ENCODE data around the gene ASTN2.
A peak's percentile ranks its signal among the peaks of the same experiment; 100 is the strongest.

ASTN2 gene

GRCh38 chr9:116572095-116572748, 842.6 kb downstream of the ASTN2 start:
- H3K4me2 ChIP-seq (ENCODE audit: low read depth, low read length) = no peak overlapping the region
- no peaks in the 10 kb centered on the region for H3K36me3 ChIP-seq (replicated peaks; ENCODE audit: insufficient read depth, low read length)
- no peaks in the 10 kb centered on the region for H3K9me3 ChIP-seq (replicated peaks; ENCODE audit: insufficient read depth, low read length)
- H3K27ac ChIP-seq (ENCODE audit: low read length) = no peak overlapping the region
- TF ChIP-seq CTCF (IDR thresholded peaks at IDR 0.05; ENCODE audit: low read length) (peak; percentile 79), EZH2 (optimal IDR thresholded peaks at IDR 0.05; ENCODE audit: low read depth, low read length) (no peak)
- no peak overlapping the region for H2AFZ ChIP-seq (ENCODE audit: low read length)
- no peaks in the 10 kb centered on the region for H3K79me2 ChIP-seq (ENCODE audit: low read length)
- H3K9me2 ChIP-seq (replicated peaks; ENCODE audit: insufficient read depth, low read length) = no peaks in the 10 kb centered on the region
- no peak overlapping the region for H3K4me3 ChIP-seq (ENCODE audit: low read length)
- no peaks in the 10 kb centered on the region for H3K27me3 ChIP-seq (replicated peaks; ENCODE audit: insufficient read depth, low read length)
- H3K4me1 ChIP-seq (ENCODE audit: low read length) = no peaks in the 10 kb centered on the region
- no peaks in the 10 kb centered on the region for H4K20me1 ChIP-seq (ENCODE audit: insufficient read depth, low read length)
- H3F3A ChIP-seq (ENCODE audit: insufficient read depth, low read length) = no peaks in the 10 kb centered on the region
- no peak overlapping the region for H3K9ac ChIP-seq (ENCODE audit: low read length)
- DNase-seq = peak; percentile 21

DNA sequence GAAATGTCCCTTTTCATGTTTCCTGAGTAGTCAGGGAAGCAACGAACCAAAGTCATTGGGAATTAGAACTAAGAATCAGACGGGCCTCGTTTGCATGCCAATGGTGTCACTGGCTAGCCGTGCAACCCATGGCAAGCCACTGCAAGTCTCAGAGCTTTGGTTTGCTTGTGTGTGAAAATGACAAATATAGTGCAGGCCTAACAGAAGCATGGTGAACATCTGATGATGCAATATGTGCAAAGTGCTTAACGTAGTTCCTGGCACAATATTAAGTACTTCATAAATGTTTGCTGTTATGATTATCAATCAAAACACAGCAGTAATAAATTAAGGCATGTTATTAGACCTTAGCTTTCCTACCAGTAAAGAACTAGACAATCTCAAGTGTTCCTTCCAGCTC, 845.7 kb downstream of the ASTN2 start:
- DNase-seq = no peak

DNA sequence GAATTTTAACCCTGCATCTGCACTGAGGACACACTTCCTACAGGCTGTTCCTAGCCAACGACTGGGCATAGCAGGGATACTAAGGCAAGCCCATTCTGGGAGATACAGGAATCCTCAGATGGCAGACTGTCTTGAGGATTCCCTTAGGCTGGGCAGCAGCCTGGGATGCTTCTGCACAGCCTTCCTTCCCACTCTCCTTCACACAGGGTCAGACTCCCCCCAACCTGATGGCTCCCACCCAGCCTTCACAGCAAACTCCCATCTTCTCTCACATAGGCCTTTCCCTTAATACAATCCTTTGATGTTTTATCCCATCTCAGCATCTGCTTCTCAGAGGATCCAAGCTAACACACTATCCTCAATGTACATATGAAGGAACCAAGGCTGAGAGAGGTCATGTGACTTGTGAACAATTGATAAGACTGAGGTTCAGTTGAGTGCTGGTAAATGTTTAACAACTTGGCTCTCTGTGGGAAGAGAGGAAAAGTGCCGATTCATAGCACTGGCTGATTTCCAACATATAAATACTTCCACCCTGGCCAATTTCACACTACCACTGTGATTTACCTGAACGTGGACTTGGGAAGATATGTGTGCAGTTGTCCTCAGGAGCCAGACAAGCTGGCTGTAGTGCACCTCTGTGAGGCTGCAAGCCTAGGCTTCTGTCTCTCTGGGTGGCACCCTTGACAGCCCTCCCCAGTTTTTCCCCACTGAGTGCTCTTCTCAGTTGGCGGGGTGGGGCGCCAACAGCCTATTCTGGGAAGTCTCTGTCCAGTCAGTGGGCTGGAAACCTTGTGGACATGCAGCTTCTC, 848.0 kb downstream of the ASTN2 start:
- no peak overlapping the region for H2AFZ ChIP-seq (ENCODE audit: low read length)
- no peak for TF ChIP-seq EZH2phosphoT487 (IDR thresholded peaks at IDR 0.05; ENCODE audit: low read length)
- TF ChIP-seq EZH2 (optimal IDR thresholded peaks at IDR 0.05; ENCODE audit: low read depth, low read length) = no peak
- TF ChIP-seq CTCF (IDR thresholded peaks at IDR 0.05; ENCODE audit: low read length) = no peak
- no peak for DNase-seq
- no peak overlapping the region for H3K4me3 ChIP-seq (ENCODE audit: low read length)
- no peaks in the 10 kb centered on the region for H4K20me1 ChIP-seq (ENCODE audit: insufficient read depth, low read length)
- H3K36me3 ChIP-seq (replicated peaks; ENCODE audit: insufficient read depth, low read length) = no peaks in the 10 kb centered on the region
- no peaks in the 10 kb centered on the region for H3F3A ChIP-seq (ENCODE audit: insufficient read depth, low read length)
- H3K9me3 ChIP-seq (replicated peaks; ENCODE audit: insufficient read depth, low read length) = no peaks in the 10 kb centered on the region
- H3K79me2 ChIP-seq (ENCODE audit: low read length) = no peaks in the 10 kb centered on the region
- no peak overlapping the region for H3K4me2 ChIP-seq (ENCODE audit: low read depth, low read length)
- H3K9me2 ChIP-seq (replicated peaks; ENCODE audit: insufficient read depth, low read length) = no peaks in the 10 kb centered on the region
- no peaks in the 10 kb centered on the region for H3K4me1 ChIP-seq (ENCODE audit: low read length)
- H3K27me3 ChIP-seq (replicated peaks; ENCODE audit: insufficient read depth, low read length) = no peaks in the 10 kb centered on the region
- no peak overlapping the region for H3K9ac ChIP-seq (ENCODE audit: low read length)
- H3K27ac ChIP-seq (ENCODE audit: low read length) = no peak overlapping the region

More for the DNA sequence above, 845.7 kb downstream of the ASTN2 start:
- H3K4me2 ChIP-seq (ENCODE audit: low read depth, low read length) = no peak overlapping the region
- H3F3A ChIP-seq (ENCODE audit: insufficient read depth, low read length) = no peaks in the 10 kb centered on the region
- no peaks in the 10 kb centered on the region for H3K4me1 ChIP-seq (ENCODE audit: low read length)
- no peak for TF ChIP-seq EZH2phosphoT487 (IDR thresholded peaks at IDR 0.05; ENCODE audit: low read length)
- no peak for TF ChIP-seq CTCF (IDR thresholded peaks at IDR 0.05; ENCODE audit: low read length)
- TF ChIP-seq EZH2 (optimal IDR thresholded peaks at IDR 0.05; ENCODE audit: low read depth, low read length) = no peak
- H2AFZ ChIP-seq (ENCODE audit: low read length) = no peak overlapping the region
- H3K4me3 ChIP-seq (ENCODE audit: low read length) = no peak overlapping the region
- no peaks in the 10 kb centered on the region for H4K20me1 ChIP-seq (ENCODE audit: insufficient read depth, low read length)
- H3K36me3 ChIP-seq (replicated peaks; ENCODE audit: insufficient read depth, low read length) = no peaks in the 10 kb centered on the region
- H3K27me3 ChIP-seq (replicated peaks; ENCODE audit: insufficient read depth, low read length) = no peaks in the 10 kb centered on the region
- no peaks in the 10 kb centered on the region for H3K9me3 ChIP-seq (replicated peaks; ENCODE audit: insufficient read depth, low read length)
- H3K9me2 ChIP-seq (replicated peaks; ENCODE audit: insufficient read depth, low read length) = no peaks in the 10 kb centered on the region
- no peak overlapping the region for H3K9ac ChIP-seq (ENCODE audit: low read length)
- H3K79me2 ChIP-seq (ENCODE audit: low read length) = no peaks in the 10 kb centered on the region
- no peak overlapping the region for H3K27ac ChIP-seq (ENCODE audit: low read length)

All from MM.1S (cell line).